HG02840 (cell line): ENCODE results near the gene EIF4E2.

Source experiments
- ATAC-seq: cut with Tn5 transposase; IDR thresholded peaks from one replicate; pipeline ENCODE4 v1.9.1; 2021; ENCODE audit warnings: mild to moderate bottlenecking, moderate library complexity, moderate number of reproducible peaks; ENCODE audit not compliant: unreplicated experiment, low FRiP score

The EIF4E2 gene

DNA sequence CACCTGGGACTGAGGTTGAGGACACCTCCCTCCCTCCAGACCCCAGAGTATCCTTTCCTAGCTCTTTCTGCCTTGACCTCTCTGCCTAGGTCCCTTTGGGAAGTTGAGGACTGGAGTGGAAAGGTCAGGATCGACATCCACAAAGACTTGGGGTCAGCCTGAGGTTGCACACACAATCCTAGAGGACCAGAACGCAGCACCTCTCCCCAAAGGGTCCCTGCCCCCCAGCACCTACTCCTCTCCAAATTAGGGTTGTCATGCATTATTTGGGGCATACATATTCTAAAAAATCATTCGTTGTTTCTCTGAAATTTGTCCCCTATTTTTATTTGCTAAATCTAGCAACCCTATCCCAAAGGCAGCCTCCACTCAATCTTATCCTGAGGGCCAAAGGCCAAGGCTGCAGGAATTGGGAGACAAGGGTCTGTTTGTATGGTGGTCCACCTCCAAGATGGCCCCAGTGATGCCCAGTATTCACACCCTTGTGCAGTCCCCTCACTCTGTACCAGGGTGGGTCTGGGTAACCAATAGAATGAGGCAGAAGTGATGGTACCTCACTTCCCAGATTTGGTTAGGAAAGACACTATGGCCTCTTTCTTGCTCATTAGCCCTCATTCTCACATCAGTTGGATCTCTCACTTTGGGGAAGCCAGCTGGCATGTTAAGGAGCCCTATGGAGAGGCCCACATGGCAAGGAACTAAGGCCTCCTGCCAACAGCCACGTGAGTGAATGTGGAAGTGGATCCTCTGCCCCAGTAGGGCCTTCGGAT is 14.5 kb upstream of the EIF4E2 start:
- no peak for ATAC-seq

DNA sequence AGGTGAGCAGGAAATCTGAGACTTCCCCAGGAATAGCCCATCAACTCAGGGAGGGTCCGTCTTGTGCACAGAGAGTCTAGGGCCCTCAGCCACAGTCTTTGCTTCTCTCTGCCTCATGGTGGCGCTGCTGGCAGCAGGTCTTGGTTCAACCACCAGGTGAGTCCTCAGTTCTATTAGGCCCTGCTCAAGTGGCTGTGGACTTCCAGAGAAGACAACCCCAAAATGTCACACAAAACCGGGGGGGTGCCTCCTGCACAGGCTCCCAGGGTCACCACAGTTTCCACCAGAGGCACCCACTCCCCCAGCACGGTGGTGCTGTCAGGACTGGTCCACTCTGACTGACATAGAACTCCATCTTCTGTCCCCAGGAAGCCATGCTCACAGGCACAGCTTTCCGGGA is 13.4 kb upstream of the EIF4E2 start:
- no peak for ATAC-seq

DNA sequence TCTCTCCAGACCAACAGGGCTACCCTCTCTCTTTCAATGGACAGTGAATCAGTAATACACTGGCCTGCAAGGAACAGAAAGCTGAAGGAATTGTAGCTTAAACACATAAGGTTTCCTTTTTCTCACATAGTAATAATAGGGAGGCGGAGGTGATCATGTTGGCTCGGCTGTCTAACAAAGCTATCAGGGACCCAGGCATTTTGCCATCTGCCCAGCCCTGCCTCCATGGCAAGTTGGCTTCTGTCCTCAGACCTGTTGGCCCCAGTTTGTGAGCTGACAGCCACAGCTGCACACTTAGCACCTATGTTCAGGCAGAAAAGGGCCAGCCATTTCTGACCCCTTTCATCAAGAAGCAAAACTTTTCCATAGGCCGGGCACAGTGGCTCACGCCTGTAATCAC is 13.0 kb upstream of the EIF4E2 start:
- ATAC-seq: no peak

DNA sequence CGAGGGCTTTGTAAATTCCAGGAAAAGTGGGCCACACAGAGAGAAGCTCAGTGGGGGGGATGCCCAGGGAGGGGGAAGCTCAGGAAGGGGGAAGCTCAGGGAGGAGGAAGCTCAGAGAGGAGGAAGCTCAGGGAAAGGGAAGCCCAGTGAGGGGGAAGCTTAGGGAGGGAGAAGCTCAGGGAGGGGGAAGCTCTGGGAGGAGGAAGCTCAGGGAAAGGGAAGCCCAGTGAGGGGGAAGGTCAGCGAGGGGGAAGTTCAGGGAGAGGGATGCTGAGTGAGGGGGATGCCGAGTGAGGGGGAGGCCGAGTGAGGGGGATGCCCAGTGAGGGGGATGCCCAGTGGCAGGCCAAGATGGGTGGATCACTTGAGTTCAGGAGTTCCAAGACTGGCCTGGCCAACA is 11.8 kb upstream of the EIF4E2 start:
- ATAC-seq: no peak

DNA sequence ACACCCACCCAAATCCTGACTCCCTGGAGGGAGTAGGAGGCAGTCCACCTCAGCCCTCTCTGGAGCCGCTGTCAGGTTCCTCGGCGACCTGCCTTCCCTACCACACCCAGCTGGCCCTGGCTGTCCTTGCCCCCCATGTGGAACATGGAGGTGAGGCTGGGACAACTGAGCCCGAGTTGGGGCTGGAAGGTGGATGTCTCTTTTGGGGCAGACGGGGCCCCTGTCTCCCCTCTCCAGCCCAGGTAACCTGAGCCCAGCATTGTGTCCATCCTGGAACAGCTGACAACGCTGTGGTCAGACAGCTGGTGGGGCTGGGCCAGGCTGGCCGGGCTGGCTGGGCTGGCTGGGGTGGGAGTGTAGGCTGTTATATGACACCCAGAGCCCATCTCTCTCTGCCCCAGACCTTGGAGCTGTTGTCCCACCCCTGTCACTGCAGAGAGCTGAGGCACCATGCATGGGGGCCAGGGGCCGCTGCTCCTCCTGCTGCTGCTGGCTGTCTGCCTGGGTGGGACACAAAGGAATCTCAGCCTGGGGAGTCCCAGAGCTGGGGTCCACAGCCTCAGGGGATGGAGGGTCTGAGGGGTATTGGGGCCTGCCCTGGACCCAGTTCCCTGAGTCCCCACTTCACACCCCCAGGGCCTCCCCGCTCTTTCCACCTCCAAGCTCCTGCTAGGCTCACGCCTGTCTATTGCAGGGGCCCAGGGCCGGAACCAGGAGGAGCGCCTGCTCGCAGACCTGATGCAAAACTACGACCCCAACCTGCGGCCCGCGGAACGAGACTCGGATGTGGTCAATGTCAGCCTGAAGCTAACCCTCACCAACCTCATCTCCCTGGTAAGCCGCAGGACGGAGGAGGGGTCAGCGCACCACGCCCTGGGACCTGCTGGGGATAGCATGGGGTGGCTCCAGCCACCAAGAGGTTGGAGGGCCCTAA is 10.9 kb upstream of the EIF4E2 start, which contains the start of gene CHRNG:
CHRNG (plus strand) TSS at position 395 of the 934 bp plus-strand sequence; CDS start at position 451, 56 bp downstream.
- no peak for ATAC-seq

DNA sequence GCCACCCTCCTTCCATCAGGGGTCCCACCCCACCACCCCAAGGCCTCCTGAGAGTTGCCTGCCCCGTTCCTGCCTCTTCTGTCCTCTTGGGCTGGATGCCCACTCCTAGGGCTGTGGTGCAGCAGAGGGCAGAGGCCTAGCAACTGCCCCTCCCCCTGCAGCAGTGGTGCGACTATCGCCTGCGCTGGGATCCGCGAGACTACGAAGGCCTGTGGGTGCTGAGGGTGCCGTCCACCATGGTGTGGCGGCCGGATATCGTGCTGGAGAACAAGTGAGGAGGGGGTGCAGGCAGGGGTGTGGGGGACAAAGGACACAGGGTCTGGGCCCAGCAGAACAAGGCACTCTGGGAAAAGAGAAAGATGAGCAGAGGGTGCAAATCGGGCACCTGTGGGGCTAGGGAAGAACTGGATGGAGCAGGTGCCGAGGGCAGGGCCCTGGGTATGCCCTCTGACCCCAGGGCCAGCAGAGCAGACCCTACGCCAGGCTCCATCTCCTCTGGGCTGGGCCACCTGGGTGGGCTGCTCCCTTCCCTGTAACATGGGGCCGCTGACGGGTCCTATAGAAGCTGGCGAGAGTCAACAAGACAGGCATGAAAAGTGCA is 9.9 kb upstream of the EIF4E2 start:
- ATAC-seq: no peak

DNA sequence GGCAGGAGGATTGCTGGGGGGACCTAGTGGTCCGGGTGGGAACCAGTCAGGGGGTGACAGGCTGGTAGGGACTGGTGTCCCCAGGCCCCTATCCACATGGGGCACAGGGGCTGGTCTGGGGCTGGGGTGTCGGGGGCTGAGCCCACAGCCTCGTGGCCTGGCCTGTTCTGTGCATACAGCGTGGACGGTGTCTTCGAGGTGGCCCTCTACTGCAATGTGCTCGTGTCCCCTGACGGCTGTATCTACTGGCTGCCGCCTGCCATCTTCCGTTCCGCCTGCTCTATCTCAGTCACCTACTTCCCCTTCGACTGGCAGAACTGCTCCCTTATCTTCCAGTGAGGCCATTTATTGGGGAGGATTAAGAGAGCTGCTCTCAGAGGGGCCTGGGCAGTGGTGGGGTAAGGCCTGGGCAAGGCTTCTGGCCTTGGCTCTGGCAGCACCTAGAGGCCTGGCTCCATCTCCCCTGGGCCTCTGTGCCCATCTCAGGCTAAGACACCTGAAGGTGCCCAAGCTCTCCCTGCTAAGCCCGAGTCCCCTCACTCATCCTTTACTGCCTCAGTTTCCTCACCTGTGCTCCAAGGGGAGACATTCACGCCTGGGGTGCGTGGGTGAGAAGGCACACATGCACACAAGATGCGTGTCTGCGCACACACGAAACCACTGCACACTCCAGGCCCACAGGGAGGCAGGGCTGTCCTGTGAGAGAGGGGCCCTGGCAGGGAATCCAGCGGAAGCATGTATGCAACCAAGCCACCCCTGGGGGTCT is 9.1 kb upstream of the EIF4E2 start:
- ATAC-seq: no peak

DNA sequence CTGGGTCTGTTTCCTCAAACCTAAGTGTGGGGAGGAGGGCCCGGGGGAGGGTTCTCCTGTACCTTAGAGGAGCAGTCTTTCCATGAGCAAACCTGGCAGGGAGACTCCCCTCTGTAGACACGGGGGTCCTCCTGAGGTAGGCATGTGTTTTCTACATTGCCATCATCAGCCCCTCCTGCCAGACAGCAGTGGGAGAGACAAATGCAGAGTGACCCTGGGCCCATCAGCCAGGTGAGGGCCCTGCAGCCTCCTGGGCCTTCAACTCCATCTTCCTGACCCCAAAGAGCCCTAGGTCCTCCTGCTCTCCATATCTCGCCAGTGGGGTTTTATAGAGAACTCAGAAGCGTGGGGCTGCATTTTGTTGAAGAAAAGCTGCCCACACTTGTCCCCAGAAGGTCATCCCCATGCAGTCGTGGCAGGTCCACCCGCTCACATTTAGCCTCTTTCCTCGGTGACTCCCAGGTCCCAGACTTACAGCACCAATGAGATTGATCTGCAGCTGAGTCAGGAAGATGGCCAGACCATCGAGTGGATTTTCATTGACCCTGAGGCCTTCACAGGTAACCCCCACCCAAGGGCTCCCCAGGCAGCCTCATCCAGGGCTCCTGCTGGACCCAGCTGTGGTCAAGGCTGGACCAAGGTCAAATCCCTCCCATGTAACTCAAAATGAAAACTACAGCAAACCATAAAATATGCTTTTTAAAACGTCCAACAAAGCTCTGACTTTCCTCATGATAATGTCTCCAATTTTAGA is 8.4 kb upstream of the EIF4E2 start:
- ATAC-seq: no peak

DNA sequence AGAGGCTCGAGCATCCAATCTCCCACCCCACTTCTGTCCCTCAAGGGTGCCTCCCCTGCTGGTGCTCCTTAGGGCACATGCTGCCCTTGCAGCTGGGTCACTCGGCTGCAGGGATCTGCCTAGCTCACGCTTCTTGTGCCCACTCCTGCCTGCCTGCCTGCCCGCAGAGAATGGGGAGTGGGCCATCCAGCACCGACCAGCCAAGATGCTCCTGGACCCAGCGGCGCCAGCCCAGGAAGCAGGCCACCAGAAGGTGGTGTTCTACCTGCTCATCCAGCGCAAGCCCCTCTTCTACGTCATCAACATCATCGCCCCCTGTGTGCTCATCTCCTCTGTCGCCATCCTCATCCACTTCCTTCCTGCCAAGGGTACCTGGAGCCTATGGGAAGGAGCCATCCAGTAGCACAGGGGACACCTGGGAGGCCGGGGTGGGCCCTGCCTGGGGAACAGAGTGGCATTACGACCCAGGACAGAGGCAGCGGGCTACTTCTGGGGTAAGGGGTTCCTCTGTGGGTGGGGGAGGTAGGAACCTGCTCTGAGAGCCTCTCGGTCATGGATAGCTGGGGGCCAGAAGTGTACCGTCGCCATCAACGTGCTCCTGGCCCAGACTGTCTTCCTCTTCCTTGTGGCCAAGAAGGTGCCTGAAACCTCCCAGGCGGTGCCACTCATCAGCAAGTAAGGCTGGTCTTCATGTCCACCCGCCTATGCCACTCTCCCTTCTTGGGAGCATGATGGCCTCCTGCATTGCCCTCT is 7.6 kb upstream of the EIF4E2 start:
- ATAC-seq: no peak

DNA sequence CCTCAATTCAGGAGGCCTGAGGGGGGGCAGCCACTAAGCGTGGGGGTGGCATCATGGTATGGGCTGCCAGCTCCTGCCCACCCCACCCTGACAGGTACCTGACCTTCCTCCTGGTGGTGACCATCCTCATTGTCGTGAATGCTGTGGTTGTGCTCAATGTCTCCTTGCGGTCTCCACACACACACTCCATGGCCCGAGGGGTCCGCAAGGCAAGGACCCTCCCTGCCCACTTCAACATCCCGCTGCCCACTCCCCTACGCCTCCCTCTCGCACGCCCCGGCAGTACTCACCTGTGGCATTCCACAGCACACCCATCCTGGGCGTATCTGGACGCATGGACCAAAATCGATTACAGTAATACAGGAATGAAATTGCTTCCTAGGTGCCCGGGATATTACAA is 7.0 kb upstream of the EIF4E2 start:
- no peak for ATAC-seq

DNA sequence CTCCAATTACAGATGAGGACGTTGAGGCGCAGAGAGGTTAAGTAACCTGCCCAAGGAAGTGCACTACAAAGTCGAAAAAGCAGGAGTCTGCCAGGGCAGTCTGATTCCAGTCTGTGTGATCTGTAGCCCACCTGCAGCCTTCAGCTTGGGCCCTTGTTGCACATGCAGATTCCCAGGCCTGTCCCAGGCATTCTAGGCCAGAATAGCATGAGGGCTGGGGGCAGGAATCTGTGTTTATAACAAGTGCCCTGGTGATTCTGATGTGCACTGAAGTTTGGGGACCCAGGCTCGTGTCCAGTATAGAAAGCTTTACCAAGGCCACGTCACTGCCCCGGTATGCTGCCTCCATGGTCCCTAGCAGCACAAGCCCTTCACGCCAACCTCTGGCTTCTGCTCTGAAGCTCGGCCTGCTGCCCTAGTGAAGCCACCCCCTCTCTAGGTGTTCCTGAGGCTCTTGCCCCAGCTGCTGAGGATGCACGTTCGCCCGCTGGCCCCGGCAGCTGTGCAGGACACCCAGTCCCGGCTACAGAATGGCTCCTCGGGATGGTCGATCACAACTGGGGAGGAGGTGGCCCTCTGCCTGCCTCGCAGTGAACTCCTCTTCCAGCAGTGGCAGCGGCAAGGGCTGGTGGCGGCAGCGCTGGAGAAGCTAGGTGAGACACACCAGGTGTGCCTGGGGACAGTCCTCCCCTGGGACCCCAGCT is 6.4 kb upstream of the EIF4E2 start:
- ATAC-seq: no peak

DNA sequence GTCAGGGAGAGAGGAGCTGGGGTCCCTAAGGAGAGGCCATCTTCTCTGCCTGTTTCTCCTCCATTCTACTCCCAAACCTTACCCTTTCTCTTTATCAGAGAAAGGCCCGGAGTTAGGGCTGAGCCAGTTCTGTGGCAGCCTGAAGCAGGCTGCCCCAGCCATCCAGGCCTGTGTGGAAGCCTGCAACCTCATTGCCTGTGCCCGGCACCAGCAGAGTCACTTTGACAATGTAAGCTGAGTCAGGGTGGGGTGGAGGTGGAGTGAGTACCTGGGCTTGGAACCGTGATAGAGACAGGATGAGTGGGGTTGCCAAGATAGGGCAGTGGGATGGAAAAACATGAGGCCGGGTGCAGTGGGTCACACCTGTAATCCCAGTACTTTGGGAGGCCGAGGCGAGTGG is 5.8 kb upstream of the EIF4E2 start:
- ATAC-seq: no peak

DNA sequence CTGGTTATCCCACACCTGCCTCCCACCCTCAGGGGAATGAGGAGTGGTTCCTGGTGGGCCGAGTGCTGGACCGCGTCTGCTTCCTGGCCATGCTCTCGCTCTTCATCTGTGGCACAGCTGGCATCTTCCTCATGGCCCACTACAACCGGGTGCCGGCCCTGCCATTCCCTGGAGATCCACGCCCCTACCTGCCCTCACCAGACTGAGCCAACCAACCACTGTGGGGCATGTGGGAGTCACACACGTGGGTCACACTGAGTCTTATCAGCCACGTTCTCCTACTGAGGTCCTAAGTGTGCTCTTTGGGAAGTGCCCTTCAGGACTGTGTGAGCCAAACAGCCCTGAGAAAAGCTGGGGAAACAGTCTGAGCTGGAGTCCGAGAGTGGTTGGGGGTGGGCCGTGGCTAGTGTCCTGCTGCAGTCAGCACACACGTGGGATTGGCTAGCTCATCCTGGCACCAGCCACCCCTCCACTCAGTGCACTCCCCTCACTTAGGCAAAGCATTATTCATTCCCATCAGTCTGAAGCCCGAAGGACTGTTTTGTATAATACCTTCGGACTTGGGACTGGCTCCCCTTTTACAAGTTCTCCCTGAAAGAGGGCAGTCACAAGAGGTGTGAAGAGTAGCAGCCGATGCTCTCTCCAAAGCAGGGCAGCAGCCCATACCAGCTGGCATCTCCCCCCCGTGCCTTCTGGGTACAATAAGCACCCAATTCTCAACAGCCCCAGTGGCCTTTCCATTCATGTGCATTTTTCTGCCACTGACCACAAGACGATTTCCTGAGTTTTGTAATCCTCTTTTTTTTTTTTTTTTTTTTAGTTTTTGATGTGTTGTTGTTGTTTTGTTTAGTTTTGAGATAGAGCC is 4.7 kb upstream of the EIF4E2 start:
- no peak for ATAC-seq

DNA sequence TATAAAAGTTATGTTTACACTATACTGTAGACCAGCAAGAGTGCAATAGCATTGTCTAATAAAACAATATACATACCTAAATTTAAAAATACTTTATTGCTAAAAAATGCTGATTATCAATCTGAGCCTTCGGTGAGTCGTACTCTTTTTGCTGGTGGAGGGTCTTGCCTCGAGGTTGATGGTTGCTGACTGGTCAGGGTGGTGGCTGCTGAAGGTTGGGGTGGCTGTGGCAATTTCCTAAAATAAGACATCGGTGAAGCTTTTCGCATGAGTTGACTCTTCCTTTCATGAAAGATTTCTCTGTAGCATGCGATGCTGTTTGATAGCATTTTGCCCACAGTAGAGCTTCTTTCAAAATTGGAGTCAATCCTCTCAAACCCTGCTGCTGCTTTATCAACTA is 2.5 kb upstream of the EIF4E2 start:
- no peak for ATAC-seq

DNA sequence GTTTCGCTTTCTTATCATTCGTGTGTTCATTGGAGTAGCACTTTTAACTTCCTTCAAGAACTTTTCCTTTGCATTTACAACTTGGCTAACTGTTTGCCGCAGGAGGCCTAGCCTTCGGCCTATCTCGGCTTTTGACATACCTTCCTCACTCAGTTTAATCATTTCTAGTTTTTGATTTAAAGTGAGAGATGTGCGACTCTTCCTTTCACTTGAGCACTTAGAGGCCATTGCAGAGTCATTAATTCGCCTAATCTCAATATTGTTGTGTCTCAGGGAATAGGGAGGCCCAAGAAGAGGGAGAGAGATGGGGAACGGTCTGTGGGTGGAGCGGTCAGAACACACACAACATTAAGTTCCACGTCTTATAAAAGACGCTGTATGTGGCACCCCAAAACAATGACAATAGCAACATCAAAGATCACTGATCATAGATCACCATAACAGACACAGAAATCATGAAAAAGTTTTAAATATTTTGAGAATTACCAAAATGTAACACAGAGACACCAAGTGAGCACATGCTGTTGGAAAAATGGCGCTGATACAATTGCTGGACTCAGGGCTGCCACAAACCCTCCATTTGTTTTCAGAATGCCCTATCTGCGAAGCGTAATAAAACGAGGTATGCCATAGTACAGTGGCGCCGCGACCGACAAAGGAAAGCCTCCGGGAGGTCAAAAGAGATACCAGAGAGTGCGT is 685 bp upstream of the EIF4E2 start:
- no peak for ATAC-seq

DNA sequence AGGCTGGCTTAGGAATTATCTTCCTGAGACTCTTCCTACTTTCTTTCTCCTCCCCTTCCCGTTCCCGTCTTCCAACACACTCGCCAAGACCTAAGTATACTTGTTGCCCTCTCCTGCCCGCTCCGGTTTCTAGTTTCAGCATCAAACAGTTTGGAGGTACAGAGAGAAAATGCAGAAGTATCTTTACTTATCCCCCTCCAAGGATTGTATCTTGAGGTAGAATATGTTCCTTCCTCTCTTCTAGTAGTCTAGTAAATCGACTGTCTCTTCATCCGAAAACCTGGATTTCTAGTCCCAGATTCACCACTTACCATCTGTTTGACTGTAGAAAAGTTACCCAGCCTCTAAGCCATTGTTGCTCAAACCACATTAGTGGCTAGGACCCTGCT is 755 bp downstream of the EIF4E2 start:
- ATAC-seq: no peak

DNA sequence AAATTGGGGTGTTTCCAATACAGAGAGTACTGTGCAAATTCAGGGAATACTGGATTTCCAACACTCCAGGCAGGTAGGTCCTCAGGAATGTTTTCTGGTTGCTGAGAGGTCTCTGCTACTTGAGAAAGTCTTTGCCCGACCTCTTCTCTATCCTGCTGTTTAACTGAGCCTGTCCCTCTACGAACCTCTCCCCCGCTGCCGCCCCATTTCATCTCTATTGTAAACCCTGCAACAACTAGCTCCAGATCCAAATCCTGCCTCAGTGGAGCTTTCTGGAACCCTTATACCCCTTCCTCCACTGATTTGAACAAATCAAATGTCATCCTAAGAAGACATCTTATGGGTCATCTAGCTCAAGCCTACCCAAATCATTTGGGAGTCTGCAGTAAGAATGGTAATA is 1.3 kb downstream of the EIF4E2 start:
- no peak for ATAC-seq
